ENCODE data around the gene ATG3.
"Not testable (repeated sequence)": the region's sequence is repeated elsewhere in the genome, so short reads cannot be mapped to it uniquely, and the experiment has no call there.

The ATG3 gene

GRCh38 chr3:112503304-112503972 lies 58.3 kb downstream of the ATG3 start:
- Mint-ChIP-seq H3K36me3 (ENCODE audit: low read depth) (no peaks in the 10 kb centered on the region), H3K9me3 (peaks cover 3% of the 10 kb centered on the region), H3K27ac (no peak overlapping the region), H3K4me1 (no peaks in the 10 kb centered on the region), H3K27me3 (ENCODE audit: low read depth) (no peaks in the 10 kb centered on the region), H3K4me3 (no peak overlapping the region)
- TF ChIP-seq CTCF (IDR thresholded peaks at IDR 0.05; ENCODE audit: unreplicated experiment in 3 of 3) = no peak

- Mint-ChIP-seq H3K9me3 (no peaks in the 10 kb centered on the region), H3K36me3 (ENCODE audit: low read depth) (no peaks in the 10 kb centered on the region), H3K4me3 (no peak overlapping the region), H3K27me3 (ENCODE audit: low read depth) (no peaks in the 10 kb centered on the region), H3K4me1 (no peaks in the 10 kb centered on the region), H3K27ac (no peak overlapping the region)
- TF ChIP-seq CTCF (IDR thresholded peaks at IDR 0.05; ENCODE audit: unreplicated experiment in 3 of 3) = no peak
Observed at GRCh38 chr3:112500621-112501020, 61.1 kb downstream of the ATG3 start.

- Mint-ChIP-seq H3K4me1 (no peaks in the 10 kb centered on the region), H3K27me3 (ENCODE audit: low read depth) (no peaks in the 10 kb centered on the region), H3K9me3 (no peaks in the 10 kb centered on the region), H3K4me3 (no peak within 1 kb of the TSS), H3K36me3 (ENCODE audit: low read depth) (no peaks in the 10 kb centered on the region), H3K27ac (no peak within 1 kb of the TSS)
- TF ChIP-seq CTCF (IDR thresholded peaks at IDR 0.05; ENCODE audit: unreplicated experiment in 3 of 3) = no peak
Observed at GRCh38 chr3:112498914-112499711, 62.6 kb downstream of the ATG3 start, which contains the start of gene BTLA. TSS of gene BTLA (minus strand) at chr3:112499472. CDS start at chr3:112499358, 114 bp downstream.

- H3K9me3 Mint-ChIP-seq = no peaks in the 10 kb centered on the region
- no peak overlapping the region for H3K27ac Mint-ChIP-seq
- H3K27me3 Mint-ChIP-seq (ENCODE audit: low read depth) = no peaks in the 10 kb centered on the region
- TF ChIP-seq CTCF (IDR thresholded peaks at IDR 0.05; ENCODE audit: unreplicated experiment in 3 of 3) = no peak
- no peaks in the 10 kb centered on the region for H3K4me1 Mint-ChIP-seq
- H3K4me3 Mint-ChIP-seq = no peak overlapping the region
- no peaks in the 10 kb centered on the region for H3K36me3 Mint-ChIP-seq (ENCODE audit: low read depth)
Observed at GRCh38 chr3:112497897-112498548, 63.7 kb downstream of the ATG3 start.

DNA sequence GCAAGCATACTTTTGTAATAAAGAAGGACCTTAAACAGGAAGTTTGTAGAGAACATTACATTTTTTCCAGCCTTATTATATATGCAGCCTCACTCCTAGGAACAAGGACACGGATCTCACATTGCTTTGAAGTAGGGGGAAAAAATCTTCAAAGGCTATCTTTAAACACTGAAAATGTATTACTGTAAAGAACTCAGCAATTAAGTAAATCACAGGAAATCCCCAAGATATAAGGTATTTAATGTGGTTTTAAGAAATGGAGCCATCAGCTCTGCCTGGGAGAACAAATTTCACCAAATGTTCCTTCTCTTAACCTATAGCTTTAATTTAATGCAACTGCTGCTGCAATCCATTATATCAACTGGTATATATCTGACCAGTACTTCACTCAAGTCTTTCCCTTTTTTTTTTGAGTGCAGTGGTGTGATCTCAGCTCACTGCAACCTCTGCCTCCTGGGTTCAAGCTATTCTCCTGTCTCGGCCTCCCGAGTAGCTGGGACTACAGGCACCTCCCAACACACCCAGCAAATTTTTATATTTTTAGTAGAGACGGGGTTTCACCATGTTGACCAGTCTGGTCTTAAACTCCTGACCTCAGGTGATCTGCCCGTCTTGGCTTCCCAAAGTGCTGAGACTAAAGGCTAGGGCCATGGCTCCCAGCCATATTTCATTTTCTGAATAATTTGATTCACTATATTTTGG lies 65.2 kb downstream of the ATG3 start:
- no peaks in the 10 kb centered on the region for H3K36me3 Mint-ChIP-seq (ENCODE audit: low read depth)
- no peak overlapping the region for H3K27ac Mint-ChIP-seq
- H3K27me3 Mint-ChIP-seq (ENCODE audit: low read depth) = no peaks in the 10 kb centered on the region
- H3K4me1 Mint-ChIP-seq = no peaks in the 10 kb centered on the region
- TF ChIP-seq CTCF (IDR thresholded peaks at IDR 0.05; ENCODE audit: unreplicated experiment in 3 of 3) = no peak
- no peaks in the 10 kb centered on the region for H3K9me3 Mint-ChIP-seq
- no peak overlapping the region for H3K4me3 Mint-ChIP-seq

DNA sequence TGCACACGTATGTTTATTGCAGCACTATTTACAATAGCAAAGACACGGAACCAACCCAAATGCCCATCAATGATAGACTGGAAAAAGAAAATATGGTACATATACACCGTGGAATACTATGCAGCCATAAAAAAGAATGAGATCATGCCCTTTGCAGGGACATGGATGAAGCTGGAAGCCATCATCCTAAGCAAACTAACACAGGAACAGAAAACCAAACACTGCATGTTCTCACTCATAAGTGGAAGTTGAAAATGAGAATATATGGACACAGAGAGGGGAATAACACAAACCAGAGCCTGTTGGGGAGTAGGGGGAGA lies 67.4 kb downstream of the ATG3 start:
- not testable (repeated sequence) for H3K27me3 Mint-ChIP-seq (ENCODE audit: low read depth); H3K36me3 Mint-ChIP-seq (ENCODE audit: low read depth); H3K4me1 Mint-ChIP-seq; H3K9me3 Mint-ChIP-seq; H3K27ac Mint-ChIP-seq; H3K4me3 Mint-ChIP-seq

All from nephron (organoid).